AG20443 (cell line): ENCODE data around the gene SPDYE1.
A peak's percentile ranks its signal among the peaks of the same experiment; 100 is the strongest.
"Not testable (repeated sequence)": the region's sequence is repeated elsewhere in the genome, so short reads cannot be mapped to it uniquely, and the experiment has no call there.

Experiments used
- DNase-seq: peaks from one replicate; pipeline ENCODE4 v3.0.0; 2012; ENCODE audit warnings: low spot score, mixed read lengths

The SPDYE1 gene

DNA sequence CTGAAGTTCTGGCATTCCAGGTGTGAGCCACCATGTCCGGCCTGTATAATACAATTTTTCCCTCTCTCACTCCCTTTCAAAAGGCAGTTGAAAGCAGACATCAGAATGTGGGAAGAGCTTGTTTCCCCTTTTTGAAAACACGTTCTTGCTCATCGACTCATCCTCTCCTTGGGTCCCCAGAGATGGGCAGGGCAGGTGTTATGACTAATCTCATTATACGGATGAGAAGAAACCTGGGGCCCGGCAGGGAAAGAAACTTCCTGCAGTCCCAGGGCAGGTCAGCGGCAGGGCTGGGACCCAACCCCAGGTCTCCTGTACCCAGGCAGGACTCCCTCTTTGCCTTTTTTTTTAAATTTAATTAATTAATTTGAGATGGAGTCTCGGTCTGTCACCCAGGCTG lies 4.8 kb upstream of the SPDYE1 start:
- not testable (repeated sequence) for DNase-seq

- not testable (repeated sequence) for DNase-seq
Observed at GRCh38 chr7:43994681-43995080, 3.0 kb upstream of the SPDYE1 start.

- DNase-seq: not testable (repeated sequence)
Observed at GRCh38 chr7:44012081-44012480, 14.4 kb downstream of the SPDYE1 start.

DNA sequence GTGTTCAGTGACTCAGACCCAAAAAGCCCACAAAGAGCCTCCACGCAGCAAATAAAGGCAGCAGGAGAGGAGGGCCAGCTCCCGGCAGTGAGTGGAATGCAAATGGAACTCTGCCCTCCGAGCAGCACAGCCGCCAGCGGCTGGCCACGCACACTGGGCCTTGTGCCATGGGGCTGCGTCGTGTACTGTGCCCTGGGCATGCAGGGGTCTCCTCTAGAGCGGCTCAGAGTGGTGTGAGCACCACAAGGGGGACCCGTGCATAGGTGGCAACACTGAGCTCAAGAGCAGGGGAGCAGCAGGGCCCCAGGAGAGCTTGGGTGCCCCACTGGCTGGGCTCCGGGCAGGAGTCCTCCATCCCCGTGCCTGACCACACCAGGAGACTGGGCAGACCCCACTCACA lies 17.4 kb downstream of the SPDYE1 start:
- DNase-seq: not testable (repeated sequence)

GRCh38 chr7:44018857-44019807 lies 21.4 kb downstream of the SPDYE1 start:
- peak; percentile 99 for DNase-seq

- DNase-seq: not testable (repeated sequence)
Observed at GRCh38 chr7:44019825-44020224, 22.1 kb downstream of the SPDYE1 start.

- DNase-seq: not testable (repeated sequence)
Observed at GRCh38 chr7:44022069-44022468, 24.4 kb downstream of the SPDYE1 start.

DNA sequence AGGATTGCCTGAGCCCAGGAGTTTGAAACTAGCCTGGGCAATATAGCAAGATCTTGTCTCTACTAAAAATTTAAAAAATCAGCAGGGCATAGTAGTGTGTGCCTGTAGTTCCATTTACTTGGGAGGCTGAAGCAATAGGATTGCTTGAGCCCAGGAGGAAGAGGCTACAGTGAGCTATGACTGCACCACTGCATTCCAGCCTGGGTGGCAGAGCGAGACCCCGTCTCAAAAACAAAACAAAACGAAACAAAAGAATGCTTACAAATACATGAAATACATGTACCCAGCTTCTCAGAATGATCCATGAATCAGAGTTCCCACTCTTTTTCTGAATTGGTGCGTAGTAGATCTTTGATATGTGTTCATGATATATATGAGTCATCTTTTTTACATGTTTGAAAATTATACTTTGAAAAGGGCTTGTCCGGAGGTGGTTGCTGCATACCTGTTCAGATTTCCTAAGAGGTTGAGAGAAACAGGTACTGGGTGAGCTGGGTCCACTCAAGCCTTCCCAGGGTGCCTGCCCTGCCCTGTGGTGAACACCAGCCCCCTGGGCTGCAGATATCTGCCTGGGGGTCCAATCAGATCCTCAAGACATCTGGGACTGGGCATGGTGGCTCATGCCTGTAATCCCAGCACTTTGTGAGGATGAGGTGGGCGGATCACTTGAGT lies 25.2 kb downstream of the SPDYE1 start:
- DNase-seq: not testable (repeated sequence)

DNA sequence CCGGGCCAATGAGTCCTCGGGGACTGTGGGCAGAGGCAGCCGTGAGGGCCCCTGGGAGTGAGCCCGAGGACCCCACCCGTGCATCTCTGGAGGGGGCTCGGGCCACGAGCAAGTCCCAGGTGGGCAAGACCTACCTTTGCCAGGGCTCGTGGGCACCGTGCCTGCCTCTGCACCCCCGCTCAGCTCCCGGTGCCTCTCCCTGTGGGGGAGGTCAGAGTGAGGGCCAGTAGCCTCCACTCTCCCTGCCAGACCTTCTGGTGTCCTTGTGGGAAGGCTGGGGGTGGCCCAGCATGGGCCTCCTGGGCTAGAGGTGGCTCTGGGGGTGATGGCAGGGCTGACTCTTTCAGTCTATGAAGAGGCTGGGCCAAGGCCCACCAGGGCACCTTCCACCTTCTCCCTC lies 31.7 kb downstream of the SPDYE1 start:
- not testable (repeated sequence) for DNase-seq

- not testable (repeated sequence) for DNase-seq
Observed at GRCh38 chr7:44030029-44030428, 32.3 kb downstream of the SPDYE1 start.

GRCh38 chr7:44031319-44031718 lies 33.6 kb downstream of the SPDYE1 start:
- not testable (repeated sequence) for DNase-seq

DNA sequence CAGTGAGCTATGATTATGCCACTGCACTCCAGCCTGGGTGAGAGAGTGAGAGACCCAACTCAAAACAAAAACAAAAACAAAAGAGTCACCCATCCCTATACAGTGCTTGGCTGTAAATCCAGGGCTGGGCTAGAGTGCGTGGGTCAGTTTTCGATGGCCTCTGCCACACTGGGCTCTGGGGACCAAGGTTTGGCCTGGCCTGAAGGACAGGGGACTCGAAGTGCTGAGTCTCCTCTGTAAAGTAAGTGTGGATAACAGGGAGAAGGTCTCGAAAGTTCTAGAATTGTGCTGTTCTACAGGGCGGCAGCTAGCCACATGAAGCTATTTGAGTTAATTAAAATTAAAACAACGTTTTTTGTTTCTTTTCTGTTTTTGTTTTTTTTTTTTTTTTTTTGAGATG lies 34.3 kb downstream of the SPDYE1 start:
- not testable (repeated sequence) for DNase-seq

GRCh38 chr7:44033971-44034844 lies 36.5 kb downstream of the SPDYE1 start:
- DNase-seq: not testable (repeated sequence)

DNA sequence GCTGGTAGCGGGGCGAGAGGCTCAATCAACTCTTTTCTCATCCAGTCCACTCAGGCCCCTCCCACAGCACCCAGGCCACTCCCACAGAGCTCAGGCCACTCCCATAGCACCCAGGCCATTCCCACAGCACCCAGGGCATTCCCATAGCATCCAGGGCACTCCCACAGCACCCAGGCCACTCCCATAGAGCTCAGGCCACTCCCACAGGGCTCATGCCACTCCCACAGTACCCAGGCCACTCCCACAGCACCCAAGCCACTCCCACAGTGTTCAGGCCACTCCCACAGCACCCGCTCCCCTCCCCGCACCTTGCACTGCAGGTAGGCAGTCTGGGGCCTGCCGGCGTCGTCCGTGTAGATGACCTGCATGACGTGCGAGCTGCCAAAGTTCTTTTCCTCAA lies 38.7 kb downstream of the SPDYE1 start:
- not testable (repeated sequence) for DNase-seq

DNA sequence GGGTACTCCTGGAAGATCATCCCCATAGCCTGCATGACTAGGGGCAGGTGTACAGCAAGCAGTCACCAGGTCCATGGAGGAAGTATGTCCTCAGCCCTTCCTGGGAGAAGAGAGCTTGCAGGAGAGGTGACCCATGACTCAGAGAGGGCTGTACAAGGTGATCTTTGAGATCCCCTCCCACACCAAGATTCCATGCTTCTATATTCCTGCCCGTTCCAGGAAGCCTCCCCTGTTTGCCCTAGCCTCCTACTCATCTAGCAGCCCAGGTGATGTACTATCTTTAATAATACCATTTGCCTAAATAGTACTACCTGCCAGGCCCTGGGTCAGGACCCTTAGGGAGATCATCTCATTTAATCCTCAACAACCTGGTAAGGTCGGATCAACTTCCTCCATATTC lies 40.3 kb downstream of the SPDYE1 start:
- not testable (repeated sequence) for DNase-seq

GRCh38 chr7:44038553-44038952 lies 40.9 kb downstream of the SPDYE1 start:
- DNase-seq: not testable (repeated sequence)

DNA sequence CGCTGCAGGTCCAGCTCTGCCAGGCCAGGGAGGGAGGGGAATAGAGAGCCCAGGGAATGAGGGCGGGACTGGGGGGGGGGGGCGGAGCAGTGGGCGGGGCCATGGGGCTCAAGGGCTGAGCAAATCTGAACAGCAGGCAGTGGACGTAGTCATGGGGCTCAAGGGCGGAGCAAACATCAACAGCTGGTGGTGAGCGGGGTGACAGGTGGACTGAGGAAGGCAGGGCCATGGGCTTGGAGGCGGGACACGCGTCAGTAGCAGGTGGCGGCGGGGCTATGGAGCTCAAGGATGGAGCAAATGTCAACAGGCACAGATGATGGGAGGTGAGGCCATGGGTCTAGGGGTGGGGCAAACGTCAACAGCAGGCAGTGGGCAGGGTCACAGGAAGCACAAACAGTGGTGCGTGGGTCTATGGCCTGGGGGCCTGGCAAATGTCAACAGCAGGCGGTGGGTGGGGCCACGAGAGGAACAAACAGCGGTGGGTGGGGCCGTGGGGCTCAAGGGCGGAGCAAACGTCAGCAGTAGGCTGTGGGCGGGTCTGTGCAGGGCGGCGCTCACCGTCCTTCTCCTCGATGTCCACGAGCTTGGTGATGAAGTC lies 41.4 kb downstream of the SPDYE1 start:
- DNase-seq: peak; percentile 54

GRCh38 chr7:44039800-44040492 lies 42.2 kb downstream of the SPDYE1 start:
- not testable (repeated sequence) for DNase-seq

- DNase-seq: not testable (repeated sequence)
Observed at GRCh38 chr7:44040493-44040891, 42.8 kb downstream of the SPDYE1 start.

DNA sequence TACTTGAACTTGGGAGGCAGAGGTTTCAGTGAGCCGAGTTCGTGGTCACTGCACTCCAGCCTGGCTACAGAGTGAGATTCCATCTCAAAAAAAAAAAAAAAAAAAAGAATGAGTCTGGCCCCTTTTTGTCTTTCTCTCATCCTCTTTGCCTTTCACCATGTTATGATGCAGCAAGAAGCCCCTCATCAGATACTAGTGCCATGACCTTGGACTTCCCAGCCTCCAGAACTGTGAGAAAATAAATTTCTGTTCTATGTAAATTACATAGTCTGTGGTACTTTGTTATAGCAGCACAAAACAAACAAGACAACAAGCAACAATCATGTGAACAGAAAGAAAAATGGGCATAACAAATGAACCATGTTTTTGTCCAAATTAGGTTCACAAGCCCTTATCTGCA lies 44.5 kb downstream of the SPDYE1 start:
- DNase-seq: no peak

GRCh38 chr7:44043902-44044301 lies 46.2 kb downstream of the SPDYE1 start:
- no peak for DNase-seq
